HG03280 (cell line): ENCODE data around the gene FAM177A1.
A peak's percentile ranks its signal among the peaks of the same experiment; 100 is the strongest.
"Not testable (repeated sequence)": the region's sequence is repeated elsewhere in the genome, so short reads cannot be mapped to it uniquely, and the experiment has no call there.

Experiments used
- ATAC-seq: cut with Tn5 transposase; IDR thresholded peaks from one replicate; pipeline ENCODE4 v1.9.1; 2021; ENCODE audit warnings: mild to moderate bottlenecking, moderate library complexity; ENCODE audit not compliant: unreplicated experiment

FAM177A1 gene

GRCh38 chr14:35061113-35061791 lies 15.2 kb downstream of the FAM177A1 start:
- not testable (repeated sequence) for ATAC-seq

DNA sequence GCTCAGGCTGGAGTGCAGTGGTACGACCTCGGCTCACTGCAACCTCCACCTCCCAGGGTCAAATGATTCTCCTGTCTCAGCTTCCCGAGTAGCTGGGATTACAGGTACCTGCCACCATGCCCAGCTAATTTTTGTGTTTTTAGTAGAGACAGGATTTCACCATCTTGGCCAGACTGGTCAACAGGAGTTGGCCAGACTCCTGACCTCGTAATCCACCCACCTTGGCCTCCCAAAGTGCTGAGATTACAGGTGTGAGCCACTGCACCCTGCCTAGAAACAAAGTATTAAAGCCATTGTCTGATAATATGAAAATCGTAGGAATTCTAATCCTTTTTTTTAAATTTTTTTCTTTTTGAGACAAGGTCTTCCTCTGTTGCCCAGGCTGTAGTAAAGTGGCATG lies 19.7 kb downstream of the FAM177A1 start:
- not testable (repeated sequence) for ATAC-seq

DNA sequence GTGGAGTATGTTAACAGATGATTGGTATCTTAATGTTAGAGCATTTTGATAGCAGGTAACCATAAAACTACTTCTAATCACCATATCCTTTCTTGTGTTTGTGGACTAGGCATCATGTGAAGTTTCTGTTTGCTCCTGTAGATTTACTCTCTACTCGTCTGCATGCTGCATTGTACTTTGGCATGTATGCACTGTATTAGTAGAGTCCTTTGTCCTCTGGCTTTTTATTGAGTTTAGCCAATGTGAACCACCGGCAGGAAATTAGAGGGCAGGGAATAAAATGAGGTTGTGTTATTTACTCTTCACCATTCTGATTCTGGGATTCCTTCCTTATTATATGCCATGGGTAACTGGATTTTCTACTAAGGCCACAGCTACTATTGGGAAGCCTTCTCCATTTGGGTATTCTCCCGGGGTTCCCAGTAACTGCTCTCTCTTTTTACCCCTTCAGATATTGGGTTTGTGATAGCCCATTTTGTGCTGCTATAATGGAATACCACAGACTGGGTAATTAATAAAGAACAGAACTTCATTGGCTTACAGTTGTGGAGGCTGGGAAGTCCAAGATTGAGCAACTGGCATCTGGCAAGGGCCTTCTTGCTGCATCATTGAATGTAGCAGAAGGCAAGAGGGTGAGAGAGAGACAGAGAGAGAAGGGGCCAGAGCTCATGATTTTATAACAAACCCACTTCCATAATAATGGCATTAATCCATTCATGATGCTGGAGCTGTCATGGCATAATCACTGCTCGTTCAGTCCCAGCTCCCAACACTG lies 22.4 kb downstream of the FAM177A1 start:
- no peak for ATAC-seq

GRCh38 chr14:35072226-35072625 lies 26.2 kb downstream of the FAM177A1 start:
- ATAC-seq, result no peak

- ATAC-seq, result no peak
These were observed 27.4 kb downstream of the FAM177A1 start for GRCh38 chr14:35073486-35073885.

GRCh38 chr14:35078082-35078481 lies 32.0 kb downstream of the FAM177A1 start:
- ATAC-seq, result no peak

GRCh38 chr14:35079742-35080141 lies 33.7 kb downstream of the FAM177A1 start:
- no peak for ATAC-seq

- no peak for ATAC-seq
These were observed 37.6 kb downstream of the FAM177A1 start for GRCh38 chr14:35083530-35084150.

GRCh38 chr14:35085441-35085840 lies 39.4 kb downstream of the FAM177A1 start:
- no peak for ATAC-seq

DNA sequence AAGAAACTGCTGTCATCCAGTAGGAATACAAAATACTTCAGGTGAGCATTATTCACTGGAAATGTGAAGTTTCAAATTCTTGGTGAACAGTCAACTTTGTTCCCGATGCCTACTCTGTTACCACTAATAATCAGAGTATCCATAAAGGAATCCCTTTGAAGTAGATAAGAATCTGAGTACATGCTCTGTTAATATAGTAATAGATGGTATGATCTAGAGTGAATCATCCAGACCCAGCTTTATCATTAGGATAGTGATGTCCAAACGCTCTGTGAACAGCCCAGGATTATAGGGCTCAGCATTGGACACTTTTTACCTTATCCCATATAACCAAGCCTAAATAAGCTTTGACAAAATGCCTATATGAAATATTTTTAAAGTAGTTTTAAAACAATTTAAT lies 42.4 kb downstream of the FAM177A1 start:
- ATAC-seq, result no peak

DNA sequence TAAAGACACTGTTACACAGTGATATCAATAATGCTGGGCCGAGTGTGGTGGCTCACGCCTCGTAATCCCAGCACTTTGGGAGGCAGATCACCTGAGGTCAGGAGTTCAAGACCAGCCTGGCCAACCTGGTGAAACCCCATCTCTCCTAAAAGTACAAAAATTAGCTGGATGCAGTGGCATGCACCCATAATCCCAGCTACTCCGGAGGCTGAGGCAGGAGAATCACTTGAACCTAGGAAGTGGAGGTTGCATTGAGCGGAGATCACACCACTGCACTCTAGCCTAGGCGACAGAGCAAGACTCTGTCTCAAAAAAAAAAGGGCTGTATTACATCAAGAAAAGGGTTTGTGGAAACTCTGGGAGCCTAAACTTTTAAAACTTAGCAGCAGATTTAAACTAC lies 48.6 kb downstream of the FAM177A1 start:
- ATAC-seq, result not testable (repeated sequence)

GRCh38 chr14:35107866-35108265 lies 61.8 kb downstream of the FAM177A1 start:
- no peak for ATAC-seq

- no peak for ATAC-seq
These were observed 66.6 kb downstream of the FAM177A1 start for GRCh38 chr14:35112641-35113040.

DNA sequence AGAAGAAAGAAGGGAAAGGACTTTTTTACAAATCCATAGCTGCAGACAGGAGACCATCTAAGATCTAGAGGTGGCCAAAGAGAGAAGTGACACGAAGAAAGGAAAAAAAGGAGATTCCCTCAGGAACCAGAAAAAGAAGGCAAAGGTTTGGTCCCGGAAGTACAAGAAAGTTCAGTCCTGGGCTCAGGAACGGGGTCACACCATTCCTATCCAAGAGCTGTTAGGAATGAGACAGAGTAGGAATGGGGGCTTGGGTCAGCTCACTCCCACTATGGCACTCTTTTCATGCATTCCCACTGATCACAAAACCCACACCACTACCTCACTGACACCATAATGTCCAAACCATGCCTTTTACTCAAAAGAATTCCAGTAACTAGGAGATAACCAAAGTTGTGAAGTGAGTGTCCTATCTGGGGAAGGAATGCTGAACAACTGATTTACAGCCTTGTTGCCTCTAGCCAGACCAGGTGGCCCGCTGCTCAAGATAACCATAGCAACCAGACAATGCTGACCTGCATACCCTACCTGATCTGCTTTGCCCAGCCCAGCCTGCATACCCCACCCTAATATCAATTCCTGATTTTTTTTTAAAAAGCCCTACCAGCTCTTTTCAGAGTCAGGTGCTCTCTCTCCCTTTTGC lies 67.4 kb downstream of the FAM177A1 start:
- no peak for ATAC-seq

- no peak for ATAC-seq
These were observed 68.0 kb downstream of the FAM177A1 start for GRCh38 chr14:35114036-35114435.

GRCh38 chr14:35116242-35116641 lies 70.2 kb downstream of the FAM177A1 start:
- ATAC-seq, result no peak

DNA sequence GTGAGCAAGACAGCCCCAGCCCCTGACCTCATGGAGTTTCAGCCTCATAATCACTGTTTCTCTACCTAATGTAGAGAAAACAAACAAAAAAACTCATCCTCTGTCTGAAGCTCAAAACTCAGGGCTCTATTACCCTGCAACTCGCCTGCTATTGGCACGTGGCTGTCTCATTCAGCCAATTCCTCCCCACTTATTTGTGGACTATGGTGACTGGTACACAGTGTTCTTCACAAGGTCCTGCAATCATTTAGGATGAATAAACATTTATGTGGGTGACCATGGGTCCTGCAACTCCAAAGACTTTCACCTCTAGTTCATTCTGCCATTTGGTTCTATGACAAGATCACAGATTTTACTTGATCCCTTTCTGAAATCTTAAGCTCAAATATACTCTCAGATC lies 71.0 kb downstream of the FAM177A1 start:
- ATAC-seq, result no peak

DNA sequence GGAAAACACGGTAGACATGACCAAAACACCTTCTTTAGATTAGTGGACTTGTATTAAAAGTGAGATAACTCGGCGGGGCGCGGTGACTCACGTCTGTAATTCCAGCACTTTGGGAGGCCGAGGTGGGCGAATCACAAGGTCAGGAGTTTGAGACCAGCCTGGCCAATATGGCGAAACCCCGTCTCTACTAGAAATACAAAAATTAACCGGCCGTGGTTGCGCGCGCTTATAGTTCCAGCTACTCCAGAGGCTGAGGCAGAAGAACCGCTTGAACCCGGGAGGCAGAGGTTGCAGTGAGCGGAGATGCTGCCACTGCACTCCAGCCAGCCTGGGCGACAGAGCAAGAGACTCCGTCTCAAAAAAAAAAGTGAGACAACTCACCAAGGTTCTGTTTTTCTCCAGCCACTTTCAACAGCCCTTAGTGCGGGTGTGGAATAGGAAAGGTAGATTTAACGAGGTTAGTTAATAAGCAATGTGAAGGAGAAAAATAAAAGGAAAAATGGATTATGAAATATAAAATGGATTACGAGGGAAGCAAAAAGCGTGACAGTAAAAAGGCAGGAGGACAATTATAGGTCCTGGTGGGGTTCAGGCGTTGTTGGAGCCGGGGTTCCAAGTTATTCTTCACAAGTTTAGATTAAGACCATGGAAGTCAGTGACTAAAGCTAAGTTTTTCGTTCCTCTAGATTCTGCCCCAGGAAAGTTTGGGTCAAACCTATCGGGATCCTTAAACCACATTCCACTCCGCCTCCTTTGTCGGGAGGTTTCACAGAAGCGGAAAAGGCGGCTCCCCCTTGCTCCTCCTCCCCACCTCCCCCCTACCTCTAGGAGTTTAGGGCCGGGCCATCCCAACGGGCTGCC lies 75.2 kb downstream of the FAM177A1 start:
- ATAC-seq, result no peak

DNA sequence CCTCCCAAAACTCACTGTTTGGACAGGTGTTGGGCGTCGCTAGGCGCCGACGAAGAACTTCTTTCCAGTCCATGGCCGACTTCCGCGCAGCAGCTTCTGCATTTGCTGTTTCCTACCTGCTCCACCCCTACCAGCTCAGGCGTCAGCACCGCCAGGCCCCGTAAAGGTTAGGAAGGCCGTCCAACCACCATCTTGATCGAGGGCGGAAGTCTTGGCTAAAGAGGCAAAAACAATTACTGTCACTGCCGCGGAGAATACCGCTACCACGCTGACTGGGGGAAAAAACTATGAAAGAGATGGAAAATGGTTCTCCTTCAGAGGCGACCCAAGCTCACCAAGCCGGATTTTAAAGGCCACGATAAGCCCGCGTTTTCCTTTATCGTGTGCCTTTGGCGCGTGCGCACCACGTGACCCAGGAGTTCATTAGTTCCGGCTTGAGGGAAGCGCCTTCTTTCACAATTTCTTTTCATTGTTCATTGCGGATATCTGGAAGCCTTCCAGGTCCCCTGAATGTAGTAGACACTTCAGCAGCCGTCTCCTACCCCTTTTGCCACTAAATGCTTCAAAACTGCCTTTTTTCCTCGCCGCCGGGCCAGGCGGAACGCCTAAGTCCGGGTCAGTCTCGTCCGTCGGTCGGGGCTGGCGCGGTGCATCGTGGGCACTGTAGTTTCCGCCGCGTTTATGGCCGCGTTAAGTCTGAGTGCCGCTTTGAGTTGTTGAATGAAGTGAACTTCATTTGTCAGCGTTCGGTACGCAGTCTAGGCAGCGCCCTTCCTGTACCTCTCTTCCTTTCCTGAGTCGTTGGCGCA lies 76.0 kb downstream of the FAM177A1 start, which contains the start of the genes PPP2R3C and PRORP:
Gene PPP2R3C, minus strand, starts transcription at position 104 of the 809 bp plus-strand sequence. Its CDS starts 31 bp downstream, at position 73.
Gene PRORP, plus strand, starts transcription at position 666 of the 809 bp plus-strand sequence. CDS start 694 bp downstream, outside the sequence.
- peak; percentile 83 for ATAC-seq
